ENCODE measurements around the gene ERF. TPM values are rescaled to one million over a fixed set of nuclear protein-coding genes. Genes with fewer than 3 reads are reported as not detected.
A peak's percentile ranks its signal among the peaks of the same experiment; 100 is the strongest.

ERF gene
- total and polyA plus RNA-seq, 2 of the 4 experiments (the other 2 are of a cell fraction) = 5.2 to 32.4 TPM

- Histone ChIP-seq H2BK120ac (ENCODE audit: low read depth, low read length) (peak overlapping the region; percentile 61), H3K4me1 (ENCODE audit: control insufficient read depth, insufficient read depth, low read length) (peaks cover 19% of the 10 kb centered on the region), H3K14ac (replicated peaks; ENCODE audit: low read depth, low read length) (peak overlapping the region; percentile 65), H3K4ac (ENCODE audit: low read depth, low read length) (peak overlapping the region; percentile 82), H2AFZ (replicated peaks; ENCODE audit: low read length, poor library complexity) (peak overlapping the region; percentile 91), H3K9me3 (ENCODE audit: control insufficient read depth, insufficient read depth, low read length) (no peaks in the 10 kb centered on the region), H3K79me1 (ENCODE audit: low read depth in 1 of 2, low read length in 2 of 2) (peaks cover 6 to 37% of the 10 kb centered on the region in 2 experiments), H2AK9ac (replicated peaks; ENCODE audit: low read depth, low read length, poor library complexity) (peak overlapping the region; percentile 100), H3K9me1 (ENCODE audit: insufficient read depth, low read length) (peaks cover 7% of the 10 kb centered on the region; the same call in 1 of the 2 replicates), H4K91ac (ENCODE audit: insufficient read depth, low read depth, low read length) (peak overlapping the region; percentile 84), H2BK20ac (ENCODE audit: low read depth, low read length) (no peak overlapping the region), H3K4me2 (ENCODE audit: low read depth, low read length) (peak overlapping the region; percentile 91), H4K8ac (ENCODE audit: low read depth in 2 of 2, low read length in 2 of 2) (peak overlapping the region; percentile 75 to 84; a peak in 3 of 4 replicates), H2AK5ac (ENCODE audit: low read depth, low read length) (peak overlapping the region; percentile 90), H3K36me3 (ENCODE audit: control insufficient read depth, insufficient read depth, low read length) (peaks cover 12% of the 10 kb centered on the region), H3K56ac (ENCODE audit: extremely low read depth, insufficient read depth, low read length) (peak overlapping the region; percentile 79), H3K9ac (ENCODE audit: low read depth, low read length) (peak overlapping the region; percentile 98), H3K4me3 (ENCODE audit: insufficient read depth, low read depth, low read length) (peak overlapping the region; percentile 99), H2BK15ac (ENCODE audit: low read depth, low read length) (peak overlapping the region; percentile 7; the same call in 1 of the 3 replicates), H4K5ac (ENCODE audit: low read depth, low read length) (0 out of 2 replicates have a peak overlapping the region, but pooled peaks have one; percentile 2), H3K27ac (ENCODE audit: insufficient read depth, low read length) (peak overlapping the region; percentile 100), H3K18ac (ENCODE audit: low read depth, low read length) (peak overlapping the region; percentile 17; the same call in 1 of the 2 replicates), H2BK5ac (ENCODE audit: low read depth, low read length, poor library complexity, severe bottlenecking) (peak overlapping the region; percentile 92), H4K20me1 (ENCODE audit: insufficient read depth, low read length) (peaks cover 40% of the 10 kb centered on the region), H3K27me3 (ENCODE audit: control insufficient read depth, insufficient read depth, low read length) (no peaks in the 10 kb centered on the region), H3K23ac (ENCODE audit: low read depth, low read length) (peak overlapping the region; percentile 77)
- BruUV-seq (replicated peaks) = no TSS peak
- ChIA-PET CTCF (no interaction called here), POLR2A (ENCODE audit: unreplicated experiment) (no interaction called here)
- TF ChIP-seq RCOR1 (IDR thresholded peaks at IDR 0.05; ENCODE audit: insufficient replicate concordance, low read length) (no peak), USF2 (IDR thresholded peaks at IDR 0.05; ENCODE audit: low read depth, low read length) (peak; percentile 42; the same call in 1 of the 2 replicates), FOS (IDR thresholded peaks at IDR 0.05; ENCODE audit: low read depth, low read length) (no peak), CHD1 (IDR thresholded peaks at IDR 0.05; ENCODE audit: low read depth, low read length) (no peak; the same call in 1 of the 2 replicates), BHLHE40 (IDR thresholded peaks at IDR 0.05; ENCODE audit: low read depth, low read length) (peak; percentile 60), RAD21 (IDR thresholded peaks at IDR 0.05; ENCODE audit: low read length) (no peak), NFE2L2 (IDR thresholded peaks at IDR 0.05; ENCODE audit: low read depth, low read length) (no peak), MAZ (IDR thresholded peaks at IDR 0.05; ENCODE audit: borderline replicate concordance, low read depth, low read length) (0 out of 2 replicates have a peak, but pooled peaks have one; percentile 21), POLR2A (IDR thresholded peaks at IDR 0.05; ENCODE audit: low read depth, low read length) (no peak), ELK1 (IDR thresholded peaks at IDR 0.05; ENCODE audit: borderline replicate concordance, low read depth, low read length) (no peak), MXI1 (IDR thresholded peaks at IDR 0.05; ENCODE audit: borderline replicate concordance, low read depth, low read length) (peak; percentile 34; the same call in 1 of the 2 replicates)
- peak; percentile 26 for DNase-seq
- in situ Hi-C loops (cut with MboI; ENCODE audit: low sequenced_read_pairs) (no loop called here), dilution Hi-C loops (cut with HindIII; ENCODE audit: low sequenced_read_pairs, unreplicated experiment) (no loop called here), intact Hi-C loops (cut with micrococcal nuclease) (loop anchor here (2.0 kb wide), 1 partner anchor 27 kb away; no protein-coding TSS in a partner anchor)
- ATAC-seq (ENCODE audit: low read depth) = peak; percentile 14
- WGBS, 2 experiments (ENCODE audit: extremely low coverage in 2 of 2, insufficient read length in 1 of 2) = no CpG with 5 or more reads among the region's 71 CpGs
Observed at GRCh38 chr19:42253245-42254088, 1.5 kb downstream of the ERF start.
